ENCODE results near the gene ELP6. TPM values are rescaled to one million over a fixed set of nuclear protein-coding genes. Genes with fewer than 3 reads are reported as not detected.
"Not testable (repeated sequence)": the region's sequence is repeated elsewhere in the genome, so short reads cannot be mapped to it uniquely, and the experiment has no call there.

Gene ELP6
- total RNA-seq, 1 donor from 2014 or later = 63.8 TPM

DNA sequence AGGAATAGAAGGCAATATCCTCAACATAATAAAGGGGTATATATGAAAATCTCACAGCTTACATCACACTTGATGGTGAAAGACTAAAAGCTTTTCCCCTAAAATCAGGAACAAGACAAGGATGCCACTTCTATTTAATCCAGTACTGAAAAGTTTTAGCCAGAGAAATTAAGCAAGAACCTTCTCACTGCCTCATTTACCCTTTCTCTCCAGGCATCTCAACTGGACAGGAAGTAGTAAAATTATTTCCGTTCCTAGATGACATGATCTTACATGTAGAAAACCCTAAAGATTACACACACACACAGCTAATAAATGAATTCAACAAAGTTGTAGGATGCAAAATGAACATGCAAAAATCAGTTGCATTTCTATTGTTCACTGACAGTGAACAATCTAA is 48.9 kb downstream of the ELP6 start:
- Mint-ChIP-seq H3K27me3 (no peaks in the 10 kb centered on the region), H3K4me3 (ENCODE audit: low read depth) (no peak overlapping the region), H3K4me1 (ENCODE audit: low read depth) (peaks cover 6% of the 10 kb centered on the region), H3K36me3 (ENCODE audit: insufficient read depth) (peaks cover 23% of the 10 kb centered on the region), H3K9me3 (ENCODE audit: low read depth) (peaks cover 5% of the 10 kb centered on the region), H3K27ac (no peak overlapping the region)
- no peak for DNase-seq (ENCODE audit: low spot score, unreplicated experiment)
- TF ChIP-seq, protein P1, sequence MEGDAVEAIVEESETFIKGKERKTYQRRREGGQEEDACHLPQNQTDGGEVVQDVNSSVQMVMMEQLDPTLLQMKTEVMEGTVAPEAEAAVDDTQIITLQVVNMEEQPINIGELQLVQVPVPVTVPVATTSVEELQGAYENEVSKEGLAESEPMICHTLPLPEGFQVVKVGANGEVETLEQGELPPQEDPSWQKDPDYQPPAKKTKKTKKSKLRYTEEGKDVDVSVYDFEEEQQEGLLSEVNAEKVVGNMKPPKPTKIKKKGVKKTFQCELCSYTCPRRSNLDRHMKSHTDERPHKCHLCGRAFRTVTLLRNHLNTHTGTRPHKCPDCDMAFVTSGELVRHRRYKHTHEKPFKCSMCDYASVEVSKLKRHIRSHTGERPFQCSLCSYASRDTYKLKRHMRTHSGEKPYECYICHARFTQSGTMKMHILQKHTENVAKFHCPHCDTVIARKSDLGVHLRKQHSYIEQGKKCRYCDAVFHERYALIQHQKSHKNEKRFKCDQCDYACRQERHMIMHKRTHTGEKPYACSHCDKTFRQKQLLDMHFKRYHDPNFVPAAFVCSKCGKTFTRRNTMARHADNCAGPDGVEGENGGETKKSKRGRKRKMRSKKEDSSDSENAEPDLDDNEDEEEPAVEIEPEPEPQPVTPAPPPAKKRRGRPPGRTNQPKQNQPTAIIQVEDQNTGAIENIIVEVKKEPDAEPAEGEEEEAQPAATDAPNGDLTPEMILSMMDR (IDR thresholded peaks at IDR 0.05; ENCODE audit: unreplicated experiment) = no peak

DNA sequence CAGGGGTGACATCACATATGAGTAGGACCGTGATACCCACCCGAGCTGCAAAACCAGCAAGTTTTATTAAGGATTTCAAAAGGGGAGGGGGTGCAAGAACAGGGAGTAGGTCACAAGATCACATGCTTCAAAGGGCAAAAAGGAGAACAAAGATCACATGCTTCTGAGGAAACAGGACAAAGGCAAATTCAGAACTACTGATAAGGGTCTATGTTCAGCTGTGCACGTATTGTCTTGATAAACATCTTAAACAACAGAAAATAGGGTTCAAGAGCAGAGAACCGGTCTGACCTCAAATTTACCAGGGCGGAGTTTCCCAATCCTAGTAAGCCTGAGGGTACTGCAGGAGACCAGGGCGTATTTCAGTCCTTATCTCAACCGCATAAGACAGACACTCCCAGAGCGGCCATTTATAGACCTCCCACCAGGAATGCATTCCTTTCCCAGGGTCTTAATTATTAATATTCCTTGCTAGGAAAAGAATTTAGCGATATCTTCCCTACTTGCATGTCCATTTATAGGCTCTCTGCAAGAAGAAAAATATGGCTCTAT is 53.9 kb downstream of the ELP6 start:
- not testable (repeated sequence) for H3K4me3 Mint-ChIP-seq (ENCODE audit: low read depth); H3K9me3 Mint-ChIP-seq (ENCODE audit: low read depth); DNase-seq (ENCODE audit: low spot score, unreplicated experiment); H3K27me3 Mint-ChIP-seq; H3K27ac Mint-ChIP-seq
- peaks cover 11% of the 10 kb centered on the region for H3K36me3 Mint-ChIP-seq (ENCODE audit: insufficient read depth)
- H3K4me1 Mint-ChIP-seq (ENCODE audit: low read depth) = peaks cover 11% of the 10 kb centered on the region

DNA sequence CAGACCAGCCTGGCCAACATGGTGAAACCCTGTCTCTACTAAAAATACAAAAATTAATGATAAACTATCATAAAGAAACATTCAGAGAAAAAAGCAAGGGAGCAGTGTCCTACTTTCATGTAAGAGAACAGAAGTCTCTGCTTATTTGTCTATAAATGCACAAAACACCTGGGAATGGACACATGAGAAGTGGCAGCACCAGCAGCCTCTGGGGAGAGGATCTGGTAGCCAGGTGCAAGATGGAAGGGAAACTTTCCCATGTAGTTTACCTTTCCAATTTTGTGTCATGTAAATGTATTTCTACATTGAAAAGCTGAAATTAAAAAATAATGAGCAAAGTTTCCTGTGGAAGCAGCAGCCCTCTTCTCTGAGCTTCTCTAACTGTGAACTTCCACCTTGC is 56.5 kb downstream of the ELP6 start:
- Mint-ChIP-seq H3K27me3 (no peaks in the 10 kb centered on the region), H3K4me3 (ENCODE audit: low read depth) (no peak overlapping the region), H3K36me3 (ENCODE audit: insufficient read depth) (peaks cover 8% of the 10 kb centered on the region), H3K9me3 (ENCODE audit: low read depth) (no peaks in the 10 kb centered on the region), H3K4me1 (ENCODE audit: low read depth) (peaks cover 5% of the 10 kb centered on the region), H3K27ac (peak overlapping the region; percentile 88)
- TF ChIP-seq, protein P1 (IDR thresholded peaks at IDR 0.05; ENCODE audit: unreplicated experiment) = no peak
- DNase-seq (ENCODE audit: low spot score, unreplicated experiment) = no peak

DNA sequence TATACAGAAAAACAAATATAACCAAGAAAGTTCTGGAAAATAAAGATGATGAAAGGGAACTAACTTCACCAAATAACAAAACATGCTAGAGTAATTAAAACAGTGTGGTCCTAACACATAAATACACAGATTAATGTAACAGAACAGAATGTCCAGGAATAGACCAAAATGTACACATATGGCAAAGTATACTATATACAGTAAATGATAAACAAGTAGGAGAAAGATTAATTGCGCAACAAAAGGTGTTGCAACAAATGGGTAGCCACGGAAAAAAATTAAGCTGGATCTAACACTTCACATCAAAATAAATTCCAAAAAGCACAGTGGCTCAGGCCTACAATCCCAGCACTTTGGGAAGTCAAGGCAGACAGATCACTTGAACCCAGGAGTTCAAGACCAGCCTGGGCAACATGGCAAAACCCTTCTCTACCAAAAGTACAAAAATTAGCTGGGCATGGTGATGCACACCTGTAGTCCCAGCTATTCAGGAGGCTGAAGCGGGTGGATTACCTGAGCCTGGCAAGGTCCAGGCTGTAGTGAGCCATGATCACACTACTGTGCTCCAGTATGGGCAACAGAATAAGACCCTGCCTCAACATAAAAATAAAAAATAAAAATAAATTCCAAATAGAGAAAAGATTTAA is 57.6 kb downstream of the ELP6 start:
- H3K27me3 Mint-ChIP-seq = no peaks in the 10 kb centered on the region
- no peaks in the 10 kb centered on the region for H3K9me3 Mint-ChIP-seq (ENCODE audit: low read depth)
- DNase-seq (ENCODE audit: low spot score, unreplicated experiment) = no peak
- no peak overlapping the region for H3K4me3 Mint-ChIP-seq (ENCODE audit: low read depth)
- peaks cover 9% of the 10 kb centered on the region for H3K36me3 Mint-ChIP-seq (ENCODE audit: insufficient read depth)
- H3K4me1 Mint-ChIP-seq (ENCODE audit: low read depth) = peaks cover 5% of the 10 kb centered on the region
- TF ChIP-seq, protein P1 (IDR thresholded peaks at IDR 0.05; ENCODE audit: unreplicated experiment) = no peak
- peak overlapping the region; percentile 8 for H3K27ac Mint-ChIP-seq

DNA sequence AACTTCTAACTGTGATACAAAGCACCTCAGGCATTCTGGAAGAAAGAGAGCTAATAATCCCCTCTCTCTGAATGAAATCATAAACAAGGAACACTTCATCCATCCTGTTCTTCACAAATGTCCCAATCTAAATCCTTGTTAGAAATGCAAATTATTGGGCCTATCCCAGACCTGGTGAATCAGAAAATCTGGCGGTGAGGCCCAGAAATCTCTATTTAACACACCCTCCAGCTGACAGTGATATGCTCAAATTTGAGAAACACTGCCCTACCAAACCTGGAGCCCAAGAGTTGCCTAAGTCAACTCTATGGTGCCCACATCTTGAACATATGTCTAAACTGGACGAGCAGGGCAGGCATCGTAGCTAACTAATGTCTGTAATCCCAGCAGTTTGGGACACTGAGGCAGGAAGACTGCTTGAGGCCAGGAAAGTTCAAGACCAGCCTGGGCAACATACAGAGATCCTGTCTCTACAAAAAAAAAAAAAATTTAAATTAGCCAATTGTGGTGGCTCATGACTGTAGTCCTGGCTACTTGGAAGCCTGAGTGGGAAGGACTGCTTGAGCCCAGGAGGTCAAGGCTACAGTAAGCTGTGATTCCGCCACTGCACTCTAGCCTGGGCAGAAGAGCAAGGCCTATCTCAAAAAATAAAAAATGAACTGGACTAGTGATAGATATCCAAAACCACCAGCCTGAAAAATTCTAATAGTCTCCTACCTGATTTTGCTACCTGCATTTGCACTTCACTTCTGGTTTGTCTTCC is 60.9 kb downstream of the ELP6 start:
- Mint-ChIP-seq H3K27ac (no peak overlapping the region), H3K27me3 (no peaks in the 10 kb centered on the region), H3K4me1 (ENCODE audit: low read depth) (peaks cover 5% of the 10 kb centered on the region), H3K36me3 (ENCODE audit: insufficient read depth) (peaks cover 8% of the 10 kb centered on the region), H3K9me3 (ENCODE audit: low read depth) (peaks cover 6% of the 10 kb centered on the region), H3K4me3 (ENCODE audit: low read depth) (no peak overlapping the region)
- DNase-seq (ENCODE audit: low spot score, unreplicated experiment) = no peak
- TF ChIP-seq, protein P1 (IDR thresholded peaks at IDR 0.05; ENCODE audit: unreplicated experiment) = no peak

Other genes starting within 250 kb of the ELP6 start
- 14.2 and 16.9 TPM in 2 replicates for gene KIF9, start 230.9 kb downstream of the ELP6 start, total RNA-seq
- 30.7 and 33.6 TPM in 2 replicates for gene KLHL18, start 230.8 kb downstream of the ELP6 start, total RNA-seq
- 68.7 and 71.4 TPM in 2 replicates for gene PTPN23, start 132.7 kb downstream of the ELP6 start, total RNA-seq
- 140 TPM in 2 replicates for gene SCAP, start 37.8 kb downstream of the ELP6 start, total RNA-seq
- gene CSPG5, start 65.2 kb upstream of the ELP6 start, total RNA-seq = 1.7 and 2.5 TPM in 2 replicates